ENCODE results near the gene FEM1A. TPM values are rescaled to one million over a fixed set of nuclear protein-coding genes. Genes with fewer than 3 reads are reported as not detected.
"Not testable (repeated sequence)": the region's sequence is repeated elsewhere in the genome, so short reads cannot be mapped to it uniquely, and the experiment has no call there.

Gene FEM1A
- total and polyA plus RNA-seq, 11 donors: 28.4 to 94.0 (median 40.5) TPM

GRCh38 chr19:4832776-4833175 is 41.2 kb downstream of the FEM1A start:
- DNase-seq (no peak), ATAC-seq (no peak)
- no peaks in the 10 kb centered on the region for H3K9me3 ChIP-seq
- H3K27me3 ChIP-seq: no peaks in the 10 kb centered on the region
- H3K4me1 ChIP-seq: peaks cover 0 to 29% (median 13%) of the 10 kb centered on the region in 12 donors
- intact Hi-C loops (cut with DNase I): no loop called here
- no peak overlapping the region for H3K27ac ChIP-seq
- 93 to 96% (median 95%) methylated on average over 5 of the region's 5 CpGs for WGBS, 4 donors
- peaks cover 0 to 5% (median 0%) of the 10 kb centered on the region in 9 donors for H3K36me3 ChIP-seq
- TF ChIP-seq POLR2A (IDR thresholded peaks at IDR 0.05): no peak
- TF ChIP-seq, protein P1, sequence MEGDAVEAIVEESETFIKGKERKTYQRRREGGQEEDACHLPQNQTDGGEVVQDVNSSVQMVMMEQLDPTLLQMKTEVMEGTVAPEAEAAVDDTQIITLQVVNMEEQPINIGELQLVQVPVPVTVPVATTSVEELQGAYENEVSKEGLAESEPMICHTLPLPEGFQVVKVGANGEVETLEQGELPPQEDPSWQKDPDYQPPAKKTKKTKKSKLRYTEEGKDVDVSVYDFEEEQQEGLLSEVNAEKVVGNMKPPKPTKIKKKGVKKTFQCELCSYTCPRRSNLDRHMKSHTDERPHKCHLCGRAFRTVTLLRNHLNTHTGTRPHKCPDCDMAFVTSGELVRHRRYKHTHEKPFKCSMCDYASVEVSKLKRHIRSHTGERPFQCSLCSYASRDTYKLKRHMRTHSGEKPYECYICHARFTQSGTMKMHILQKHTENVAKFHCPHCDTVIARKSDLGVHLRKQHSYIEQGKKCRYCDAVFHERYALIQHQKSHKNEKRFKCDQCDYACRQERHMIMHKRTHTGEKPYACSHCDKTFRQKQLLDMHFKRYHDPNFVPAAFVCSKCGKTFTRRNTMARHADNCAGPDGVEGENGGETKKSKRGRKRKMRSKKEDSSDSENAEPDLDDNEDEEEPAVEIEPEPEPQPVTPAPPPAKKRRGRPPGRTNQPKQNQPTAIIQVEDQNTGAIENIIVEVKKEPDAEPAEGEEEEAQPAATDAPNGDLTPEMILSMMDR (IDR thresholded peaks at IDR 0.05): no peak
- H3K4me3 ChIP-seq: no peak overlapping the region

GRCh38 chr19:4839192-4839591 is 47.7 kb downstream of the FEM1A start:
- DNase-seq: no peak
- no peak for ATAC-seq
- H3K36me3 ChIP-seq: peaks cover 0 to 62% (median 40%) of the 10 kb centered on the region in 9 donors
- H3K4me1 ChIP-seq: peaks cover 0 to 12% (median 0%) of the 10 kb centered on the region in 12 donors
- H3K27me3 ChIP-seq: no peaks in the 10 kb centered on the region
- TF ChIP-seq, protein P1 (IDR thresholded peaks at IDR 0.05): no peak
- no peak for TF ChIP-seq POLR2A (IDR thresholded peaks at IDR 0.05)
- H3K27ac ChIP-seq: no peak overlapping the region
- 95 to 98% (median 96%) methylated on average over 17 of the region's 17 CpGs for WGBS, 4 donors
- H3K9me3 ChIP-seq: no peaks in the 10 kb centered on the region
- H3K4me3 ChIP-seq: no peak overlapping the region
- intact Hi-C loops (cut with DNase I): no loop called here

GRCh38 chr19:4843647-4843965 is 52.1 kb downstream of the FEM1A start:
- ATAC-seq: no peak

GRCh38 chr19:4844348-4845179 is 53.0 kb downstream of the FEM1A start:
- Histone ChIP-seq H3K9me3 (no peaks in the 10 kb centered on the region), H3K27me3 (no peaks in the 10 kb centered on the region), H3K36me3 (peaks cover 0 to 89% (median 57%) of the 10 kb centered on the region in 9 donors), H3K4me3 (no peak overlapping the region), H3K4me1 (peaks cover 0 to 9% (median 0%) of the 10 kb centered on the region in 12 donors), H3K27ac (peak overlapping the region in 6 of 12 donors; percentile 25 to 54 (median 38))
- WGBS, 4 donors: 63 to 78% (median 70%) methylated on average over 9 to 10 of the region's 10 CpGs
- TF ChIP-seq, protein P1 (IDR thresholded peaks at IDR 0.05): no peak
- no peak for TF ChIP-seq POLR2A (IDR thresholded peaks at IDR 0.05)
- DNase-seq (peak; percentile 45 to 67 (median 59)), ATAC-seq (peak; percentile 50 to 69 (median 63))
- intact Hi-C loops (cut with DNase I): no loop called here

More at GRCh38 chr19:4843647-4843965, 52.1 kb downstream of the FEM1A start:
- no peak for TF ChIP-seq POLR2A (IDR thresholded peaks at IDR 0.05)
- TF ChIP-seq, protein P1 (IDR thresholded peaks at IDR 0.05): no peak
- peaks cover 0 to 89% (median 57%) of the 10 kb centered on the region in 9 donors for H3K36me3 ChIP-seq
- DNase-seq: no peak
- 96 to 98% (median 97%) methylated on average over 6 of the region's 6 CpGs for WGBS, 4 donors
- H3K9me3 ChIP-seq: no peaks in the 10 kb centered on the region
- H3K27me3 ChIP-seq: no peaks in the 10 kb centered on the region
- no peak overlapping the region for H3K27ac ChIP-seq
- H3K4me1 ChIP-seq: peaks cover 0 to 9% (median 0%) of the 10 kb centered on the region in 12 donors
- no peak overlapping the region for H3K4me3 ChIP-seq
- intact Hi-C loops (cut with DNase I): no loop called here

GRCh38 chr19:4845975-4846374 is 54.4 kb downstream of the FEM1A start:
- WGBS, 4 donors: 73 to 84% (median 81%) methylated on average over 8 to 9 of the region's 9 CpGs
- H3K4me1 ChIP-seq; DNase-seq; ATAC-seq; H3K9me3 ChIP-seq; H3K4me3 ChIP-seq; H3K27me3 ChIP-seq; intact Hi-C loops (cut with DNase I); H3K27ac ChIP-seq: not testable (repeated sequence)
- peaks cover 0 to 88% (median 53%) of the 10 kb centered on the region in 9 donors for H3K36me3 ChIP-seq

Data from heart left ventricle (tissue), 16 donors.